Panc1 (cell line): ENCODE results near the gene CSDE1. TPM values are rescaled to one million over a fixed set of nuclear protein-coding genes. Genes with fewer than 3 reads are reported as not detected.

ENCODE experiments used
- ATAC-seq: fragments of 200-7000 bp; cut with Tn5 transposase; 2 replicates; pipeline ENCODE4 v1.9.1; 2020; ENCODE audit warnings: mild to moderate bottlenecking, moderate library complexity
- BruUV-seq: library from RNA; stranded (reverse); fragments of 400-500 nt; replicated peaks from 2 replicates; lab custom pipeline; 2021; lab: Mats Ljungman, UMichigan
- CTCF ChIA-PET: fragments of 300-600 bp; sonication (Branson Sonifier 250); formaldehyde crosslinking; loops from one replicate; lab custom pipeline; 2022; ENCODE audit warnings: antibody characterized with exemption; lab: Charles Lee
- POLR2A ChIA-PET: fragments of 300-600 bp; sonication (Branson Sonifier 250); formaldehyde crosslinking; loops from one replicate; lab custom pipeline; 2022; ENCODE audit warnings: antibody characterized with exemption; lab: Charles Lee
- DNase-seq: peaks from one replicate; pipeline ENCODE4 v3.0.0-alpha.2; 2010; ENCODE audit warnings: low read depth, low spot score
- H3K27ac ChIP-seq: 2 replicates; pipeline ENCODE4 v1.5.1; 2011; ENCODE audit warnings: mild to moderate bottlenecking, low read length, inconsistent platforms
- H3K27me3 ChIP-seq: fragments of 200-500 bp; sonication (Bioruptor generic); 2 replicates; pipeline ENCODE4 v1.6.0; 2014; ENCODE audit warnings: low read length, inconsistent platforms; ENCODE audit not compliant: control insufficient read depth, insufficient read depth
- H3K36me3 ChIP-seq: fragments of 200-500 bp; sonication (Bioruptor generic); 2 replicates; pipeline ENCODE4 v1.5.1; 2014; ENCODE audit warnings: inconsistent platforms, mild to moderate bottlenecking, low read length, moderate library complexity; ENCODE audit not compliant: control insufficient read depth, insufficient read depth
- H3K4me1 ChIP-seq: 2 replicates; pipeline ENCODE4 v1.5.1; 2011; ENCODE audit warnings: inconsistent platforms, mild to moderate bottlenecking, low read length, moderate library complexity; ENCODE audit not compliant: control insufficient read depth, insufficient read depth
- H3K4me3 ChIP-seq, 2 experiments: 2 replicates each; pipeline ENCODE4 v1.5.1; 2011 to 2012; ENCODE audit warnings: low read depth in 2 of 2, low read length in 2 of 2, mild to moderate bottlenecking in 2 of 2, inconsistent platforms in 1 of 2, moderate library complexity in 1 of 2
- H3K9me3 ChIP-seq: fragments of 200-500 bp; sonication (Bioruptor generic); 2 replicates; pipeline ENCODE4 v1.5.1; 2014; ENCODE audit warnings: low read depth, mild to moderate bottlenecking, inconsistent platforms, low read length, moderate library complexity; ENCODE audit not compliant: control insufficient read depth, insufficient read depth
- CTCF ChIP-seq: fragments of 450-650 bp; IDR thresholded peaks from 2 replicates; pipeline ENCODE4 v1.5.1; 2017; ENCODE audit warnings: mild to moderate bottlenecking
- POLR2AphosphoS5 ChIP-seq: IDR thresholded peaks from 2 replicates; pipeline ENCODE4 v1.6.1; 2012; ENCODE audit warnings: mild to moderate bottlenecking, low read depth, low read length, moderate library complexity
- SIN3A ChIP-seq: IDR thresholded peaks from 2 replicates; pipeline ENCODE4 v1.6.1; 2012; ENCODE audit warnings: low read depth, mild to moderate bottlenecking, low read length, moderate library complexity, borderline replicate concordance; ENCODE audit not compliant: insufficient read depth
- TCF7L2 ChIP-seq: IDR thresholded peaks from 2 replicates; pipeline ENCODE4 v1.6.1; 2011; ENCODE audit warnings: mild to moderate bottlenecking, low read depth, low read length, inconsistent platforms
- in situ Hi-C: cut with HindIII; loops from 2 replicates; pipeline ENCODE4 v1.10.0; 2016; ENCODE audit warnings: low sequenced_read_pairs, low pct_unique_long_range_greater_than_20kb
- intact Hi-C: fragments of 100-400 bp; cut with micrococcal nuclease; formaldehyde crosslinking; loops from one replicate; pipeline ENCODE4 v1.10.0; 2022; ENCODE audit not compliant: unreplicated experiment
- total RNA-seq: library from RNA; stranded (reverse); gene quantifications from one replicate; pipeline ENCODE4 v1.2.1, GENCODE V29; 2021; ENCODE audit not compliant: unreplicated experiment
- TF ChIP-seq, protein P1 (sequence below), 2 experiments: IDR thresholded peaks; 2 replicates each; pipeline ENCODE4 v1.6.1; 2011 to 2012; ENCODE audit warnings: low read depth in 2 of 2, control low read depth in 1 of 2, low read length in 1 of 2, mild to moderate bottlenecking in 1 of 2, moderate library complexity in 1 of 2; ENCODE audit not compliant: insufficient read depth in 1 of 2

The CSDE1 gene
- total RNA-seq, 1 experiment from 2014 or later = 347 TPM

DNA sequence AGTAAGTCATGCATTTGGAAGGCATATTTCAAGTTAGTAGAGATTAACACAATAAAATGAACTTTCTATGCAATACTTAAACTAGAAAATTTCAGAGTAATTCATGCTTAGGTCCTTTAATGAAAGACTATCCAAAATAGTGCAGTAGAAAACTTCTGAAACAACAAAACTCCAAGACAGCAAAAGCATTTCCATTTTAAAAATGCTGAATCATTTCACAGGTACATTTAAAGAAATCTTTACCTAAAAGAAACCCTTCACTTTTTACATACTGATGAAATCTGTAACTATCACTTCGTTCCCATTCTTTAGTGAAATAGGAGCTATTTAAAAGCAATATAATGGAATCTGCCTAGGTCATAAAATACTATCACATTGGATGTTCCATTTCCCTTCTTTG lies 17.5 kb downstream of the CSDE1 start:
- H3K27ac ChIP-seq = no peak overlapping the region
- BruUV-seq = no TSS peak
- ATAC-seq (no peak), DNase-seq (no peak)
- ChIA-PET CTCF (no interaction called here), POLR2A (no interaction called here)
- no peaks in the 10 kb centered on the region for H3K27me3 ChIP-seq
- no peak for TF ChIP-seq CTCF
- TF ChIP-seq SIN3A = no peak
- TF ChIP-seq POLR2AphosphoS5 = no peak
- no peak for TF ChIP-seq TCF7L2
- TF ChIP-seq, protein P1, sequence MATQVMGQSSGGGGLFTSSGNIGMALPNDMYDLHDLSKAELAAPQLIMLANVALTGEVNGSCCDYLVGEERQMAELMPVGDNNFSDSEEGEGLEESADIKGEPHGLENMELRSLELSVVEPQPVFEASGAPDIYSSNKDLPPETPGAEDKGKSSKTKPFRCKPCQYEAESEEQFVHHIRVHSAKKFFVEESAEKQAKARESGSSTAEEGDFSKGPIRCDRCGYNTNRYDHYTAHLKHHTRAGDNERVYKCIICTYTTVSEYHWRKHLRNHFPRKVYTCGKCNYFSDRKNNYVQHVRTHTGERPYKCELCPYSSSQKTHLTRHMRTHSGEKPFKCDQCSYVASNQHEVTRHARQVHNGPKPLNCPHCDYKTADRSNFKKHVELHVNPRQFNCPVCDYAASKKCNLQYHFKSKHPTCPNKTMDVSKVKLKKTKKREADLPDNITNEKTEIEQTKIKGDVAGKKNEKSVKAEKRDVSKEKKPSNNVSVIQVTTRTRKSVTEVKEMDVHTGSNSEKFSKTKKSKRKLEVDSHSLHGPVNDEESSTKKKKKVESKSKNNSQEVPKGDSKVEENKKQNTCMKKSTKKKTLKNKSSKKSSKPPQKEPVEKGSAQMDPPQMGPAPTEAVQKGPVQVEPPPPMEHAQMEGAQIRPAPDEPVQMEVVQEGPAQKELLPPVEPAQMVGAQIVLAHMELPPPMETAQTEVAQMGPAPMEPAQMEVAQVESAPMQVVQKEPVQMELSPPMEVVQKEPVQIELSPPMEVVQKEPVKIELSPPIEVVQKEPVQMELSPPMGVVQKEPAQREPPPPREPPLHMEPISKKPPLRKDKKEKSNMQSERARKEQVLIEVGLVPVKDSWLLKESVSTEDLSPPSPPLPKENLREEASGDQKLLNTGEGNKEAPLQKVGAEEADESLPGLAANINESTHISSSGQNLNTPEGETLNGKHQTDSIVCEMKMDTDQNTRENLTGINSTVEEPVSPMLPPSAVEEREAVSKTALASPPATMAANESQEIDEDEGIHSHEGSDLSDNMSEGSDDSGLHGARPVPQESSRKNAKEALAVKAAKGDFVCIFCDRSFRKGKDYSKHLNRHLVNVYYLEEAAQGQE (IDR thresholded peaks at IDR 0.05; ENCODE audit: insufficient read depth in 1 of 2, low read depth in 2 of 2, low read length in 1 of 2) = no peak
- H3K4me1 ChIP-seq = no peaks in the 10 kb centered on the region
- intact Hi-C loops = no loop called here
- H3K9me3 ChIP-seq = no peaks in the 10 kb centered on the region
- in situ Hi-C loops = no loop called here
- H3K36me3 ChIP-seq = peaks cover 38% of the 10 kb centered on the region
- no peak overlapping the region for H3K4me3 ChIP-seq

GRCh38 chr1:114737314-114737849 lies 20.4 kb downstream of the CSDE1 start:
- Histone ChIP-seq H3K27me3 (no peaks in the 10 kb centered on the region), H3K4me1 (no peaks in the 10 kb centered on the region), H3K36me3 (peaks cover 51% of the 10 kb centered on the region), H3K27ac (no peak overlapping the region), H3K9me3 (no peaks in the 10 kb centered on the region), H3K4me3 (no peak overlapping the region)
- intact Hi-C loops (no loop called here), in situ Hi-C loops (no loop called here)
- TF ChIP-seq, protein P1 (IDR thresholded peaks at IDR 0.05; ENCODE audit: insufficient read depth in 1 of 2, low read depth in 2 of 2, low read length in 1 of 2) = no peak
- TF ChIP-seq TCF7L2 = no peak
- TF ChIP-seq CTCF = no peak
- TF ChIP-seq SIN3A = no peak
- TF ChIP-seq POLR2AphosphoS5 = no peak
- DNase-seq = no peak
- BruUV-seq = no TSS peak
- CTCF ChIA-PET = no interaction called here
- POLR2A ChIA-PET = interaction anchor here (0.6 kb wide), 1 partner anchor 7 kb away, joined by 3 read pairs; no protein-coding TSS in a partner anchor
- no peak for ATAC-seq
